GM04503 (cell line): Measurements from ENCODE around the gene EML4.
"Not testable (repeated sequence)": the region's sequence is repeated elsewhere in the genome, so short reads cannot be mapped to it uniquely, and the experiment has no call there.

Experiments
- DNase-seq: peaks from one replicate; pipeline ENCODE4 v3.0.0-alpha.2; 2012; ENCODE audit warnings: low read depth

EML4 gene

DNA sequence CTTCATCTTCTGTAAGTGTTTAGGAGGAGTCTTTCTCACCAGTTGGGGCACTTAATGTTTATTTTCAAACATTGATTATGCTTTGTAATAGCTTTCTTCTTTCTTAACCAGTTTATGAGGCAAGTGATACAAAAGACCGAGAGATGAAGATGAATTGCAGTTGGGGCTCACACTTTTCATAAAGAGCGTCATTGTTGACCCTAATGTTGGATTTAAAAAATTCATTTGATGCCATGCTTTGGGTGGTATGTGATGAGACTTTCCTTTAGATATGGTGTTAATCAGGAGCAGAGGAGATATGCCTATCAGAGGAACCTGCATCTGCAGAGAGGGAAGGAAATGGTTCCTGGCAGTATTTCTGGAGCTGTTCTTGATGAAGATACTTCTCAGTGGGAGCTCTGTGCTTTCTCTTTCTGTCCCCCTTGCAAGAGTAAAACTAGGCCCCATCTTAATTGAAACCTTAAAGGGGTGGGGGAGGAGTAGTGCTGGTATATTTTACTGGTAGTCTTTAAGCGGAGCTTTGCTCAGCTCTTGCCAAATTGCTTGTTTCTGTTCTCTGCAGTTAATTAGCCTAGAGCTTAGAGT, 2.3 kb downstream of the EML4 start:
- DNase-seq: no peak

GRCh38 chr2:42172020-42172419, 2.9 kb downstream of the EML4 start:
- DNase-seq: no peak

GRCh38 chr2:42172566-42172965, 3.4 kb downstream of the EML4 start:
- DNase-seq: no peak

DNA sequence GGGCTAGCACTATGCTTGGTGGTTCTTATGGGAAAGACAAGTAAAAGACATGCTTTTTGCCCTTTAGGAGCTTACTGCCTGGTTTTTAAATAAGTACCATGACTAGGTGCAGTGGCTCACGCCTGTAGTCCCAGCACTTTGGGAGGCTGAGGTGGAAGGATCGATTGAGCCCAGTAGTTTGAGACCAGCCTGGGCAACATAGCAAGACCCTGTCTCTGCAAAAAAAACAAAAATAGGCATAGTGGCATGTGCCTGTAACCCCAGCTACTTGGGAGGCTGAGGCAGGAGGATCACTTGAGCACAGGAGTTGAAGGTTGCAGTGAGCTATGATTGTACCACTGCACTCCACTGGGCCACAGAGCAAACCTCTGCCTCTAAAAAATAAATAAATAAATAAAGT, 4.3 kb downstream of the EML4 start:
- not testable (repeated sequence) for DNase-seq

DNA sequence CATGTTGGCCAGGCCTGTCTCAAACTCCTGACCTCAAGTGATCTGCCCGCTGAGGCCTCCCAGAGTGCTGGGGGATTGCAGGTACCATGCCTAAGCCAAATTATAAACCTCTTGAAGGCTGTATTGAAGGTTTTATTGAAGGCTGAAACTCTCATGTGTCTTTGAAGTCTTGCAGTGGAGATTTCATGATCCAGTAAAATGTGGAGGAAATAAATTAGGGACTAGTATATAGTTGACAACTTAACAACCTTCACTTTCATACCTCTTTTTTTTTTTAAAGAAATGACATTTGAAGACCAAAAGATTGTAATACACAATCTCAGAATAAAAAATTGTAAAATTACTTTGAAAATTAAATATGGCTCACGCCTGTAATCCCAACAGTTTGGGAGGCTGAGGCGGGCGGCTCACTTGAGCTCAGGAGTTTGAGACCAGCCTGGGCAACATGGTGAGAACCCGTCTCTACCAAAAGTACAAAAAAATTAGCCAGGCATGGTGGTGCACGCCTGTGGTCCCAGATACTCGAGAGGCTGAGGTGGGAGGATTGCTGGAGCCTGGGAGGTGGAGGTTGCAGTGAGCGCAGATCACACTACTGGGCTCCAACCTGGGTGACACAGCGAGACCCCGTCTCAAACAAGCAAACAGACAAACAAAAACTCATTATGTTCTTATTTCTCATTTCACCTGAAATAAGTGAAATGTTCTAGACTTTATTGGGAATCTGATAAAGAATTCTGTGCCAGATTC, 8.0 kb downstream of the EML4 start:
- no peak for DNase-seq

DNA sequence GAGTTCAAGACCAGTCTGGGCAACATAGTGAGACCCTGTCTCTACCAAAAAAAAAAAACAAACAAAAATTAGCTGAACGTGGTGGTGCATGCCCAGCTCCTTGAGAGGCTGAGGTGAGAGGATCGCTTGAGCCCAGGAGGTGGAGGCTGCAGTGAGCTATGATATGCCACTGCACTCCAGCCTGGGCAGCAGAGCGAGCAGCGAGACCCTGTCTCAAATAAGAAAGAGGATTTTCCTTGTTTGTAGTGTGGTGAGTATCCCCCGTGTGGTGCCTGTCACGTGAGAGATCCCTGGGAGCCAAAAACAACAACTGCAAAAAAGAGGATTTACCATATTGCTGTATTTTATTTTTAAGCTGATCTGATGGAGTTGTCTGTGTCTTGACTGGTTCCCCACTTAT, 9.2 kb downstream of the EML4 start:
- no peak for DNase-seq

DNA sequence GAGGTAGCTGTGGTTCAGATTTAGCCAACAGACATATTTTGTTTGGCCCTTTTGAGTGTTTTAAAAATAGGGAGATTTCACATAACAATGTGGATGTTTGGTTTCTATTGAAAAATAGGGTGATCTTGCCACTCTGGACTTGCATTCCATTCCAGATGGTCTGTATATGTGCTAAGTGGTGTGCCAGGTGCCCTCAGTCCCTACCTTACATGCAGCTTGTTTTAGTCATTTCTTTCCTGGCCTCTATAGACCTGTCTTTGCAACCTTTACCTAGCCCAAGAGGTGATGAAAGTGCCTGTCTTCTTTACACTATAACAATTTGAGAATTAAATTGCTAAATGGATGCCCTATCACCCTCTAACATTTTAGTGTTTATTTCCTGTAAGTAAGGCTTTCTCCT, 11.1 kb downstream of the EML4 start:
- DNase-seq: no peak

DNA sequence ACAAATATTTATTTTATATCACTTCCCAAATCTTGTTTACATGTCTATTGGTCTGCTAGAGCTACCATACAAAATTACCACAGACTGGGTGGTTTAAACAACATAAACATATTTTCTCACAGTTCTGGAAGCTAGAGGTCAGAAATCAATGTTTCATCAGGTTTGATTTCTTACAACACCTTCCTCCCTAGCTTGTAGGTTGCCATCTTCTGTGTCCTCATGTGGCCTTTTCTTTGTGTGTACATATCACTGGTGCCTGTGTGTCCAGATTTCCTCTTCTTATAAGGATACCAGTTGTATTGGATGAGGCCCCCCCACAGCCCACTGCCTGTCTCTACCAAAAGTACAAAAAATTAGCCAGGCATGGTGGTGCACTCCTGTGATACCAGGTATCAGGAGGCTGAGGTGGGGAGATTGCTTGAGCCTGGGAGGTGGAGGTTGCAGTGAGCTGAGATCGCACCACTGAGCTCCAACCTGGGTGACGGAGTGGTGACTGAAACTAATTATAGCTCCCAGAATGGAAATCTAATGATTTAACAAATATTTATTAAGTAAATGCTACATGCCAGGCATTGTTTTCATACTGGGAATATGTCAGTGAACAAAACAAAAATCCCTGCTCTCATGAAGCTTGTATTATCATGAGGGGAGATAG, 13.6 kb downstream of the EML4 start:
- no peak for DNase-seq

DNA sequence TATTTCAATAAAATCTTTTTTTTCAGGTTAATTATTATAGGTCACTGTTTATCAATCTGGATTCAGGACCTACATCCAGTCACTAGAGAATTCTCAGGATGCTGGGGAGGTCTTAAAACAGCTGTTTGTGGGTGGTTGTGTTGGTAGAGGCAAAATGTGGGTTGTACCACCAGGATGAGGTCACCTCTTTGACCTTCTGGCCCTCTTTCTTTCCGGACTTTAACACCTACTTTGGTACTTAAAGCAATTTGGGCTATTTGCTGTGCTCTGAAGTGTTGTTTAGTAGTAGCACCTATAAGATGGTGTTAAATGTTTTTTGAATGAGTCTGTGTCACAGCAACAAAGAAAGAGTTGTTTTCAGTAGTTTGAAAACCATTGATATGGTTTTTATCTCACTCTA, 14.6 kb downstream of the EML4 start:
- DNase-seq: no peak

- DNase-seq: no peak
Measured at GRCh38 chr2:42184346-42184745, 15.2 kb downstream of the EML4 start.

- no peak for DNase-seq
Measured at GRCh38 chr2:42185220-42185921, 16.2 kb downstream of the EML4 start.

DNA sequence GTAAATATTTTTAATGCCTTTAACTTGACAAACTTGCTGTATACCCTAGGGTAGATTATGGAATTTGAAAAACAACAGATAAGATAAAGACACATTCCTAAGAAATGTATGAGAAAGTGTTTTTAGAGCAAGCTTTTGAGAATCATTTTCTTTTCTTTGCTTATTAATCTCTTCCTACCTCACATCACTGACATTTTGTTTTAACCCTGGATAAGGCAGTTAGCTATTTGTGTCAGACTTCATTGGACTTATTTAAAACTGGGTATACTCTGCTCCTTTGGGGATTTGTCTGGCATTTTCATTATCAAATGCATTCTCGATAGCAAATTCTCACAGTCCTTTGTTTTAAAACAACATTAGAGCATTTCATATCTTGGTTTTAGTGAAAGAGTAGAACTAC, 17.2 kb downstream of the EML4 start:
- no peak for DNase-seq

- DNase-seq: no peak
Measured at GRCh38 chr2:42186945-42187632, 17.9 kb downstream of the EML4 start.

- DNase-seq: no peak
Measured at GRCh38 chr2:42187886-42188285, 18.7 kb downstream of the EML4 start.

DNA sequence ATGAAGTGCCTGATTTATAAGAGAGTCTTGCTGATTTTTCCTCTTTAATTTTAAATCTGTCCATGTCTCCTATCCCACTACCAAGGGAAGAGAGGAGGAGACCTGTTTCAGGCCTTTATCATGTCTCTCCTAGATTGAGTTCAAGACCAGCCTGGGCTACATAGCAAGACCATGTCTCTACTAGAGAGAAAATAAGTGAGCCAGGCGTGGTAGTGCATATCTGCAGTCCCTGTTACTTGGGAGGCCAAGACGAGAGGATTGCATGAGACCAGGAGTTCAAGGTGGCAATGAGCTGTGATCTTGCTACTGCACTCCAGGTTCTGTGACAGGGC, 20.0 kb downstream of the EML4 start:
- DNase-seq: no peak

DNA sequence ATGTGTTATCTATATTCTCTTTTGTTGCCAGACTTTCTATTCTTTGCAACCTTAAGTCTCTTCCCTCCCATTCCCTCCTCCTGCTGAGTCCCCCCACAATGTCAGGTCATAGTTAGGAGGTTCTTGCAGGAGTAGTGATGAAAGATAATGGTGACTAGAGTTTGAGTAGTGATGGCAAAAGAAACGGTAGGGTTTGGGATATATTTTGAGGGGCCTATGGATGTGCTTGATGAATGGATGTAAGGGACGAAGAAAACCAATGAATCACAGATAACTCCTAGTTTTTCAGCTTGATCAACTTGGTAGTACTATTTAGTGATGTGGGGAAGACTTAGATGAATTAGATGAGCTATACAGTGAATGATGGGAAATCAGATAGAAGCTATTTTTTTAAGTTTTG, 21.0 kb downstream of the EML4 start:
- no peak for DNase-seq

DNA sequence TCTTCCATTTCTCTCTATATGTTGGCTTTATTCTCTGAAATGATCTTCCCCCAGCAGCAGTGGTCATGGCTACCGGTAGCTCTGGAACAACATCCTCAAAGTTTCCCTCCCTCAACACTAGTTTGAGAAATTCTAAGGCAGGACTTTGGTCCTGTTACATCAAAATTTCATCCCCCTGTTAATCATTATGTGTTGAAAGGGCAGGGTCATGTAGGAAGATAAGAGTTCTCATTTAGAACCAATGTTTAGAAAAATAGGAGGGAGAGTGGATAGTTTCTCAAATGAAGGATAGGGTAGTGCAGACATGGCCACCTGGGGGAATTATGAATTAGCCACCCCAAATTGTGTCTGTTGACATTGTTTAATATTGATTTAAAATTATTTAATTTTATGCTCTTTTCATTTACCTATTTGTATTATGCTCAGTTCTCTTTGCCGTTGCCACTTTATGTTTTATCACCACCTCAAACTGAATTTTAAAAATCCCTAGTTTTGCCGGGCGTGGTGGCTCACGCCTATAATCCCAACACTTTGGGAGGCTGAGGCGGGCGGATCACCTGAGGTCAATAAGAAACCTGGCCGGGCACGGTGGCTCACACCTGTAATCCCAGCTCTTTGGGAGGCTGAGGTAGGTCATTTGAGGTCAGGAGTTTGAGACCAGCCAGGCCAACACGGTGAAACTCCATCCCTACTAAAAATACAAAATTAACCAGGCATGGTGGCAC, 22.3 kb downstream of the EML4 start:
- no peak for DNase-seq

GRCh38 chr2:42192010-42192373, 22.8 kb downstream of the EML4 start:
- DNase-seq: no peak

DNA sequence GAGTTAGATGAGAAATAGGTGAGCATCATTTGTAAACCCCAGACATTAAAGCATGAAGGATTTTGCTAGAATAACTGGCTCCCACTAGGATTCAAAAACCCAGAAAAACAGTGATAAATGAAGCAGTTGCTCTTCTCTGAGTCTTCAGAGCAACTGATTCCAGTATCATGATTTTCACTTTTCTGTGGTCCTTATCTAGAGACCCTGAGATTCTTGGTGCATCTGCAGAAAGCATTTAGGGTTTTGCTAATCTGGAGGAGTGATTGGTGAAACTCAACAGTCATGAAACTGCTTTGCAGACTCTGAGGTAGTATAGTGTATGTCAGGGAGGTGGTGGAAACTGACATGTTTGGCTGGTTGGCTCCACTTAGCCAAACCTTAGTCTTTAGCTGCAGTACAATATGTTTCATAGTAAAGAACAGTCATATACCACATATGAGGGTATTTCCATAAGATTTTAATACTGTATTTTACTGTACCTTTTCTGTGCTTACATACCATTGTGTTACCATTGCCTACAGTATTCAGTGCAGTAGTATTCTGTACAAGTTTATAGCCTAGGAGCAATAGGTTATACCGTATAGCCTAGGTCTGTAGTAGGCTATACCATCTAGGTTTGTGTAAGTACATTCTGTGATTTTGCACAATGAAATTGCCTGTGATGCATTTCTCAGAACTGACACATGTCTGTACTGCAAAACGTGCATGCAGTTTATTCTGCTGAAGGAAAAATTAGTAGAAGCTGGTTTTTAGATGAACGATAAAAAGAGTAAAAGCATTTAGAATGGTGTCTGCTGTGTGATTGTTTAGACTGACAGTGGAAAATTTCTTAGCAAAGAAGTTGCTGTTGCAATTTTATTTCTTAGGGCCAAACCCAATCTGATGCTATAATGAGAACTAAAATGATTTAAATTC, 23.8 kb downstream of the EML4 start:
- no peak for DNase-seq

DNA sequence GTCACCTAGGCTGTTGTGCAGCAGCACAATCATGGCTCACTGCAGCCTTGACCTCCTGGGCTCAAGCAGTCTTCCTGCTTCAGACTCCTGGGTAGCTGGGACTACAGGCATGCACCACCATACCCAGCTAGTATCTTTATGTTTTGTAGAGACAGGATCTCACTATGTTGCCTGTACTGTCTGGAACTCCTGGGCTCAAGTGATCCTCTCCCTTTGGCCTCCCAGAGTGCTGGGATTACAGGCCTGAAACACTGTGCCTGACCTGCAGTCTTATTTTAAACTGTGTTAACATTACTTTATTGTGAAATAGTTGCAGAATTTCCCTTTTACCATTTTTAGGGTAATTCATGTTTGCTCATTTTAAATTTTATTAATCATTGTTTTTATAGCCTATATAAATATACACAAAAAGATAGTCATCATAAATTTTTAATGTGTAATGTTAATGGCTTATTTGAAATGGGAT, 24.6 kb downstream of the EML4 start:
- no peak for DNase-seq

DNA sequence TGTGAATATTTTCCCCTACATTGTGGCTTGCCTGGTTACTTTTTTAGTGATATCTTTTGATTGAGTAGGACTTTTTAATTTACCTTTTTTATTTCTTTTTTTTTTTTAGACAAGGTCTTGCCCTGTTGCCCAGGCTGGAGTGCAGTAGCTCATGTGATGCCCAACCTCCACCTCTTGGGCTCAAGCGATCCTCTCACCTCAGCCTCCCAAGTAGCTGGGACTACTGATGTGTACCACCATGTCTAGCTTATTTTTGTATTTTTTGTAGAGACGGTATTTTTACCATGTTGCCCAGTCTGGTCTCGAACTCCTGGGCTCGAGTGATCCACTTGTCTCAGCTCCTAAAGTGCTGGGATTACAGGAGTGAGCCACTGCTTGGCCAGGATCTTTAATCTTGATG, 25.3 kb downstream of the EML4 start:
- no peak for DNase-seq
